GM21737 (cell line): ENCODE measurements around the gene FHAD1.

Source experiments
- ATAC-seq: cut with Tn5 transposase; IDR thresholded peaks from one replicate; pipeline ENCODE4 v1.9.1; 2021; ENCODE audit warnings: mild to moderate bottlenecking, moderate library complexity; ENCODE audit not compliant: unreplicated experiment

FHAD1 gene

DNA sequence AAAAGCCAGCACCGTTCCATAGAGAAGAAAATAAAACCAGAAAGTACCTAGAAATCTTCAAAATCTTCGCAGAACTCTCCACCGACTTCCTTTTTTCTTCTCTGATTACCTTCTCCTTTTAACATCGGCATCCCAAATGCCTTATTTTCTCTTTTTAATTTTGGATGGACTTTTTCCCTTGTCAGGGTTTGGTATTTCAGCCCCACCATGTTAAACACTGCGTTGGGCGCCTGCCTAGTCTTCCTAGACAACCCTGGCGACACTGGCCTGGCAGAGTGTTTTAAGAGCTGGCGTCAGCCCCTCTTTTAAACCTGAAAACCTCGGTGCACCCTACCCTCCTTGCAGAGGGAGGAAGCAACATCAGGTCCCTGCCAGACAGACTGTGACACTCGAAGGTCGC lies 96.7 kb downstream of the FHAD1 start:
- no peak for ATAC-seq

GRCh38 chr1:15344380-15344779 lies 97.4 kb downstream of the FHAD1 start:
- no peak for ATAC-seq

- ATAC-seq, result no peak
Measured at GRCh38 chr1:15344800-15345704, 98.0 kb downstream of the FHAD1 start.

GRCh38 chr1:15345705-15346345 lies 98.8 kb downstream of the FHAD1 start:
- ATAC-seq, result no peak

DNA sequence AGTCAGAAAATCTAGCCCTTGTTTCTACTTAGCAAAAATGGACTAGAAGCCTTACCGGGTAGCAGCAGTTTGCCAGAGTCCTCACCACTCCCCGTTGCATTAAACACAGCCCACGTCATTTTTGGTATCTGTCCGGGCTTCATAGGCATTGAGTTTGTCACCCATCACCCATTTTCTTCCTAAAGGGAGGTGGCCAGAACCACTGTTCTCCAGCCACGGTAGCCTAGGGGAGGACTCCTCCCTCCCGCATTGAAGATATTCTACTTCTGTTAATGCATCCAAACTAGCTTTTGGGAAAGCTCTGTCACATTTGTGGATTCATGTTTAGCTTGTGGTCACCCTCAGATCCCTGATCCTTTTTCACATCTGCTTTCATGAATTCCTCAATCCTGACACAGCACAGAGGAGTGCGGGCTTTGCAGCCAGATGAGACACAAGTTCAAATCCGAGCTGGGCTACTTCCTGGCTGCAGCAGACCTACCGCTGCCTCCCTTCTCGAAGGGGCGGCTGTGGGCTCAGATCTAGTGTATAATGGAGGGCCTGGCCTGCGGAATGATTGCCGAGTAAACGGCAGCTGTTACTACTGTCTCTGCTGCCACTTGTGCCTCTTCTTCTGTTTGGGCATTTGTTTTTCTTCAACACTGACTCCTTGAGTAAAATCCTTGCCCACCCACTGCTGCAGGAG lies 99.5 kb downstream of the FHAD1 start:
- no peak for ATAC-seq

- ATAC-seq, result no peak
Measured at GRCh38 chr1:15347182-15347581, 100.2 kb downstream of the FHAD1 start.

DNA sequence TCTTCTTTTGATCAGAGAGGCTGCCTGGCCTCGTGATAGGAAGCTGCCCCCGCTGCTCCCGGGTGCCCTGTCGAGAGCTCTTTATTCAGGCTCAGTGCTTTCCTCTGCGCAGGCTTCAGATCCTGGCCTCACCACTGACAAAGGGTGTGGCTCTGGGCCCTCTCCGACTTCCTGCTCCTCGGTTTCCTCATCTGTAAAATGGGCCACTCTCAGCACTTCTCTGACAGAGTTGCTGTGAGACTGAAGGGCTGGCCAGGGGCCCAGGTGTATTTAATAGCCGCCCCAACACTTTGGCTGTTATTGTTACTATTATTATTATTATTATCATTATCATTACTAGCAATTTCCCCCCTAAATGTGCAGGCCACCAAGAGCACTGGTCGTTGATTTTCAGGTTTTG lies 101.6 kb downstream of the FHAD1 start:
- ATAC-seq, result no peak

DNA sequence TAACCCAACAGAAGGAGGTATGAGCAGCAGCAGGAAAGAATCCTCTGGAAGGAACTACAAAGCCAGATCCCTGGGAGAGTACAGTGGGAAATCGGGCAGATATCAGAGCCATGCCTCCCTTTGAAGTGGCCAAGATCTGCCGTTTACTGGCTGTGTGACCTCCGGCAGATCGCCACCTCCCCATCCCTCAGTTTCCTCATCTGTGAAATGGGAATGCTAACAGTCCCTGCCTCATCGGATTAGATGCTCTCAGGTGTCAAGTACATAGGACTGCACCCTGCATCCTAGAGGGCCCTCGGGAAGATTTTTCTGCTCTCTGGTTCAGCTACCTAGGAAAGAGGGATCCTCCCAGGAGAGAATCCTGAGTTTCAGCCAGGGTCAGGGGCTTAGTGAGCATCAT lies 102.1 kb downstream of the FHAD1 start:
- no peak for ATAC-seq

DNA sequence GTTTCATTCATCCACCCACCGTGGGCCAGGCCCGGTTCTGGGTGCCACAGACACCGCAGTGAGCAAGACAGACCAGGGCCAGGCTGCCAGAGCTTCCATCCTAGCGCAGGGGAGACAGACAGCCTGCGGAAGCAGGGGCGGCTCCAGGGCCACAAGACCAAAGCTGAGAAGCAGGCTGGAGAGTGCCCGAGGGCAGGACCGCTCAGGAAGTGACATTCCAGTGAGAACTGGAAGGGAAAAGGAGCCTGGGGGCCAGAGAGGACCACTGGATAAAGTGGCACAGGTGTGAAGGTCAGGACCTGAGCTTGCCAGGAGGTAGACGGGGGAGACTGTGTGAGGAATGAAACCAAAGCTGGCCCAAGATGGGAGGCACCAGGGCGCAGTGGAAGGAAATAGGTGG lies 103.1 kb downstream of the FHAD1 start:
- no peak for ATAC-seq

DNA sequence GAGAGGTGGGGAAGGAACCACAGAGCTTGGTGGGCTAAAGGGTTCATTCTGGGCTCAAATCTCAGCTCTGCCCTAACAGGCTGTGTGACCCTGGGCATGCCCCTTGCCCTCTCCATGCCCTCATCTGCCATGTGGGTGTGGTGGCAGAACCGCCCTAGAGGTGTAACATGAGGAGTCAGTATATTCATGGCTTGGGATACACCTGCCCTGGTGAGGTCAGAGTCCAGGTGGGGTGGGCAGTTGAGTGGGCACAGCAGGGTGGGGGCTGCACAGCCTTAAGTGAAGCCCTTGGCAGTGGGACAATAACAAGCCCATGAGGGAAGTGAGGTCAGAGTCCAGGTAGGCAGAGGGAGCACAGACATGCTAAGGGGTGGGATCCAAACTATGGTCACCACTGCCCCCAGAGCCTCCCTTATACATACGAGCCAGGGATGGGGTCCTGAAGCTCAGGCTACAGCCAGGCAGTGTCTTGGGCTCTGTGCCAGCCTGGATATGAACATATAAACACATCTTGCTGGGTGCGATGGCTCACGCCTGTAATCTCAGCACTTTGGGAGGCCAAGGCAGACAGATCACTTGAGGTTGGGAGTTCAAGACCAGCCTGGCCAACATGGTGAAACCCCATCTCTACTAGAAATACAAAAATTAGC lies 103.7 kb downstream of the FHAD1 start:
- no peak for ATAC-seq

DNA sequence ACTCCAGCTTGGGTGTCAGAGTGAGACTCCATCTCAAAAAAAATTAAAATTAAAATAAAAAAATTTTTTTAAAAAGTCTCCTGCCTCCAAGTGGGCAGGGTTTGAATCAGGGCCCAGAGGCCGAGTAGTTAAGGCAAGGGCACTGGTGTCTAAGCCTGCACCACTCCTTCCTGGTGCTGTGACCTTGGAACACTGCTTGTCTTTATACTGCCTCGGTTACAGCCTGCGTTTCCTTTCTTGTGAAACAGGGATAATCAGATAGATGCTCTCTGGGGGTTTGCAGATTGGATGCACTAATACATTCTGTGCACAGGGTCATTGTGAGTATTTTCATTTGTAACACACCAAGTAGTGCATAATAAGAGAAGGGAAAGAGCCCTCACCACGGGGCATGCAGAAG lies 104.3 kb downstream of the FHAD1 start:
- no peak for ATAC-seq

- no peak for ATAC-seq
Measured at GRCh38 chr1:15352128-15352957, 105.3 kb downstream of the FHAD1 start.

GRCh38 chr1:15353839-15354579 lies 107.0 kb downstream of the FHAD1 start:
- ATAC-seq, result no peak

GRCh38 chr1:15354580-15354965 lies 107.5 kb downstream of the FHAD1 start:
- no peak for ATAC-seq

DNA sequence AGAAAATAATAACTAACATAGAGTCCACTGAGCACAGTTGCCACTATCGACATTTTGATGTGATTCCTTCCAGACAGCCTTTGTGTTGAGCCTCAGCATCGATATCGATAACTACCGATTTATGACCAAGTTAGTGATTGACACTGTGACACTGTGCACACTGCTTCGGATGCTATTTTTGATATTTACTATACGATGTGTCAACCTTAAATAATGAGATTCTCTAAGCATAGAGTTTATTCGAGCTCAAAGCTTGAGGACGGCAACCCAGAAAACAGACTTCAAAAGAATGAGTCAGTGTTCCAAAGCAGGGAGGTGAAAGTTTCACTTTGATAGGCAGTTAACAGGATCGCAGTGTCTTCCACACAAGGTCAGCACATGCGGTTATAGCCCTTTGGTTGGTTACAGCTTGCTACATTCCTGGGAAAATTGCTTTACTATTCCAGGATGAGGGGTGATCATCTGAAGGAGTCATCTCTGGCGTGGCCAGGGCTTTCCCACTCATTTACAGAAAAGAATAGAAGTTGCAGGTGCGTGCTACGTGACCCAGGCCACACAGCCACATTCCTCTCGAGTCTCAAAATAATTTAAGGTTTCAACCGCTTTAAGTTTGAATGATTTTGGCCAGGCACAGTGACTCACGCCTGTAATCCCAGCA lies 109.1 kb downstream of the FHAD1 start:
- ATAC-seq, result no peak

DNA sequence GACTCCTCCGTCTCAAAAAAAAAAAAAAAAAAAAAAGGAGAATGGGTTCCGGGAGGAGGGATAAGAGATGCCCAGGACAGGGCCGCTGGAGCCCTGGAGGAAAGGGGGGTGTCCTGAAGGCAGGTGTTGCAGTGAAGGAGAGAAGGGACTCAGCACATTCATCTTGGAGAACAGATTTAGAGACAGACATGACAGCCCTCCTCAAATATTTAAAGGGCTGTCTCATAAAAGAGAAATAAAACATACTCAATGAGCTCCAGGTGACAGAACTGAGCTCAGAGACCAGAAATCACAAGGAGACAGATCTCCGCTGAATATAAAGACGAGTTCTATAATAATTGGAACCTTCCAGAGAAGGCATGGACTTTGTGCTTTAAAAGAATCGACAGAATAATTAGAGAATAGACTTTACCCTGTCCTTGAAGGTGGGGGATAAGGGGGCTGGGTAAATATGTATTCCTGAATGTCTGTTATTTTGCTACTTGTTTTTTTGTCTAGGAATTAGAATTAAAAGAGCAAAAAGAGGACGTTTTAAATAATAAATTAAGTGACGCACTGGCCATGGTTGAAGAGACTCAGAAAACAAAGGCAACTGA lies 110.7 kb downstream of the FHAD1 start:
- no peak for ATAC-seq

- ATAC-seq, result no peak
Measured at GRCh38 chr1:15358565-15359133, 111.6 kb downstream of the FHAD1 start.

GRCh38 chr1:15360700-15361099 lies 113.7 kb downstream of the FHAD1 start:
- ATAC-seq, result no peak
